DOHH2 (cell line): ENCODE measurements around the gene KCNK17.

Experiments
- EZH2phosphoT487 ChIP-seq: fragments of 200-600 bp; sonication (generic); IDR thresholded peaks from 2 replicates; pipeline ENCODE4 v1.6.1; 2017; ENCODE audit warnings: borderline replicate concordance, mild to moderate bottlenecking, antibody characterized with exemption, low read length, moderate library complexity, mixed read lengths
- TF ChIP-seq, protein P1 (sequence below): fragments of 200-600 bp; sonication (generic); IDR thresholded peaks from one replicate; pipeline ENCODE4 v1.5.1; 2014; ENCODE audit warnings: antibody characterized with exemption, mild to moderate bottlenecking, low read depth, low read length; ENCODE audit not compliant: poor library complexity, severe bottlenecking

DNA sequence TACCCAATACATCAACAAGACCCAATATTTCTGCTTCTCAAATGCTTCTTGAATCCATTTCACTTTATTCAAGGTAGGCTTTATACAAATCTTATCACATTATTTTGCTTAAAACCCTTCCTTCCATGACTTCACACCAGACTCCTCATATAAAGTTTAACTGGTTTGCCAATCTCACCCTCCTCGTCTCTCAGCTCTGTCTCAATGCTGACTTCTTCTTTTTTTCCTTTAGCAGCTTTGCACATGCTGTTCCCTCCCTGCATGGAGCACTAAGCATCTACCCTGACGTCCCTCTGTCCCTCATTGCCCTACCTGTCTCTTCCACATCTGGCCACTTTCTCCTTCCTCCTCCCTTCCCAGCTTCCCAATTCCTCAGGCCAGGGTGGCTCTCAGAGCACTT is 31.4 kb downstream of the KCNK17 start:
- TF ChIP-seq, protein P1, sequence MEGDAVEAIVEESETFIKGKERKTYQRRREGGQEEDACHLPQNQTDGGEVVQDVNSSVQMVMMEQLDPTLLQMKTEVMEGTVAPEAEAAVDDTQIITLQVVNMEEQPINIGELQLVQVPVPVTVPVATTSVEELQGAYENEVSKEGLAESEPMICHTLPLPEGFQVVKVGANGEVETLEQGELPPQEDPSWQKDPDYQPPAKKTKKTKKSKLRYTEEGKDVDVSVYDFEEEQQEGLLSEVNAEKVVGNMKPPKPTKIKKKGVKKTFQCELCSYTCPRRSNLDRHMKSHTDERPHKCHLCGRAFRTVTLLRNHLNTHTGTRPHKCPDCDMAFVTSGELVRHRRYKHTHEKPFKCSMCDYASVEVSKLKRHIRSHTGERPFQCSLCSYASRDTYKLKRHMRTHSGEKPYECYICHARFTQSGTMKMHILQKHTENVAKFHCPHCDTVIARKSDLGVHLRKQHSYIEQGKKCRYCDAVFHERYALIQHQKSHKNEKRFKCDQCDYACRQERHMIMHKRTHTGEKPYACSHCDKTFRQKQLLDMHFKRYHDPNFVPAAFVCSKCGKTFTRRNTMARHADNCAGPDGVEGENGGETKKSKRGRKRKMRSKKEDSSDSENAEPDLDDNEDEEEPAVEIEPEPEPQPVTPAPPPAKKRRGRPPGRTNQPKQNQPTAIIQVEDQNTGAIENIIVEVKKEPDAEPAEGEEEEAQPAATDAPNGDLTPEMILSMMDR: no peak
- TF ChIP-seq EZH2phosphoT487: no peak
